Left lung (tissue), 14 donors: ENCODE data around the gene ZBTB38. TPM values are rescaled to one million over a fixed set of nuclear protein-coding genes. Genes with fewer than 3 reads are reported as not detected.

Experiments
- ATAC-seq: fragments of 200-7000 bp; cut with Tn5 transposase; one replicate; pipeline ENCODE4 v1.9.1; 2020; ENCODE audit warnings: moderate library complexity
- DNase-seq, 4 donors: peaks; one replicate each; pipeline ENCODE4 v3.0.0-alpha.2; 2013 to 2020
- H3K27ac ChIP-seq, 2 donors: fragments of 200-600 bp; sonication (generic) in 1 of 2; one replicate each; pipeline versions ENCODE4 v1.5.0 to v1.8.0; 2020 to 2021
- H3K27me3 ChIP-seq, 2 donors: fragments of 200-600 bp; sonication (generic) in 1 of 2; one replicate each; pipeline versions ENCODE4 v1.5.0 to v1.8.0; 2020 to 2021
- H3K36me3 ChIP-seq, 2 donors: fragments of 200-600 bp; sonication (generic) in 1 of 2; one replicate each; pipeline versions ENCODE4 v1.5.0 to v1.8.0; 2020 to 2021
- H3K4me1 ChIP-seq, 2 donors: fragments of 200-600 bp; one replicate each; pipeline ENCODE4 v1.8.0; 2021
- H3K4me3 ChIP-seq, 2 donors: fragments of 200-600 bp; sonication (generic) in 1 of 2; one replicate each; pipeline versions ENCODE4 v1.5.0 to v1.8.0; 2020 to 2021; ENCODE audit warnings: mild to moderate bottlenecking in 1 of 2
- H3K9me3 ChIP-seq, 2 donors: fragments of 200-600 bp; sonication (generic) in 1 of 2; one replicate each; pipeline versions ENCODE4 v1.5.0 to v1.8.0; 2020 to 2021
- intact Hi-C, 2 donors: fragments of 100-400 bp; cut with DNase I; formaldehyde crosslinking; loops; one replicate each; pipeline versions ENCODE4 v1.11.2 to v1.14.2; 2022
- long read RNA-seq, 12 donors: library from polyadenylated mRNA in 2 of 12; unstranded in 2 of 12; transcript quantifications; one replicate each; pipeline ENCODE4 v2.0.0 and lab custom pipeline, GENCODE V29; 2019 to 2026
- polyA plus RNA-seq, 6 donors: library from polyadenylated mRNA; unstranded; fragments of 120-200 nt; gene quantifications; one replicate each; pipeline ENCODE4 v1.2.1, GENCODE V29; 2013; ENCODE audit not compliant: insufficient read length in 6 of 6
- total RNA-seq, 2 donors: library from RNA; stranded (reverse); fragmentation: NEBNext Ultra II Directional; extraction: Animal tissue kit (Norgen Biotek cat#: 25700); gene quantifications; one replicate each; pipeline ENCODE4 v1.2.1, GENCODE V29; 2021
- TF ChIP-seq, protein P1 (sequence below), 2 donors: fragments of 200-600 bp; sonication (generic) in 1 of 2; IDR thresholded peaks; one replicate each; pipeline versions ENCODE4 v1.5.0 to v1.8.0; 2021; ENCODE audit warnings: antibody characterized with exemption in 2 of 2
- donor health status: DM: no; HTN: yes; CAD: no.
- donor health status: DM: no; HTN: no; CAD: no.

Gene ZBTB38, protein sequence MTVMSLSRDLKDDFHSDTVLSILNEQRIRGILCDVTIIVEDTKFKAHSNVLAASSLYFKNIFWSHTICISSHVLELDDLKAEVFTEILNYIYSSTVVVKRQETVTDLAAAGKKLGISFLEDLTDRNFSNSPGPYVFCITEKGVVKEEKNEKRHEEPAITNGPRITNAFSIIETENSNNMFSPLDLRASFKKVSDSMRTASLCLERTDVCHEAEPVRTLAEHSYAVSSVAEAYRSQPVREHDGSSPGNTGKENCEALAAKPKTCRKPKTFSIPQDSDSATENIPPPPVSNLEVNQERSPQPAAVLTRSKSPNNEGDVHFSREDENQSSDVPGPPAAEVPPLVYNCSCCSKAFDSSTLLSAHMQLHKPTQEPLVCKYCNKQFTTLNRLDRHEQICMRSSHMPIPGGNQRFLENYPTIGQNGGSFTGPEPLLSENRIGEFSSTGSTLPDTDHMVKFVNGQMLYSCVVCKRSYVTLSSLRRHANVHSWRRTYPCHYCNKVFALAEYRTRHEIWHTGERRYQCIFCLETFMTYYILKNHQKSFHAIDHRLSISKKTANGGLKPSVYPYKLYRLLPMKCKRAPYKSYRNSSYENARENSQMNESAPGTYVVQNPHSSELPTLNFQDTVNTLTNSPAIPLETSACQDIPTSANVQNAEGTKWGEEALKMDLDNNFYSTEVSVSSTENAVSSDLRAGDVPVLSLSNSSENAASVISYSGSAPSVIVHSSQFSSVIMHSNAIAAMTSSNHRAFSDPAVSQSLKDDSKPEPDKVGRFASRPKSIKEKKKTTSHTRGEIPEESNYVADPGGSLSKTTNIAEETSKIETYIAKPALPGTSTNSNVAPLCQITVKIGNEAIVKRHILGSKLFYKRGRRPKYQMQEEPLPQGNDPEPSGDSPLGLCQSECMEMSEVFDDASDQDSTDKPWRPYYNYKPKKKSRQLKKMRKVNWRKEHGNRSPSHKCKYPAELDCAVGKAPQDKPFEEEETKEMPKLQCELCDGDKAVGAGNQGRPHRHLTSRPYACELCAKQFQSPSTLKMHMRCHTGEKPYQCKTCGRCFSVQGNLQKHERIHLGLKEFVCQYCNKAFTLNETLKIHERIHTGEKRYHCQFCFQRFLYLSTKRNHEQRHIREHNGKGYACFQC (N-terminal part only)
- 10 to 100 TPM; 84.0 to 91.4 TPM for total RNA-seq
- 10 to 100 TPM; 71.7 to 91.2 (median 78.5) TPM for polyA plus RNA-seq
- long read RNA-seq, donor 1, transcript ZBTB38-211 (3 exons, 644 nt) = minor isoform, 8 of 50 reads
- long read RNA-seq, donor 1, transcript ZBTB38-201 (1 exons, 3,588 nt) = major isoform, 37 of 50 reads
- long read RNA-seq, donor 1, partial matches to known transcripts = 0 of 50 reads
- long read RNA-seq, donor 1, other reads (novel, unspliced or antisense) = 0 of 50 reads
- long read RNA-seq, donor 2, transcript ZBTB38-201 (1 exons, 3,588 nt) = major isoform, 23 of 32 reads
- long read RNA-seq, donor 2, partial matches to known transcripts = 0 of 32 reads
- long read RNA-seq, donor 2, other reads (novel, unspliced or antisense) = 0 of 32 reads
- long read RNA-seq, donor 3, transcript ZBTB38-201 (1 exons, 3,588 nt) = major isoform, 6 of 11 reads
- long read RNA-seq, donor 3, partial matches to known transcripts = 0 of 11 reads
- long read RNA-seq, donor 3, other reads (novel, unspliced or antisense) = 0 of 11 reads
- long read RNA-seq, donor 4, partial matches to known transcripts = 2 of 12 reads
- long read RNA-seq, donor 4, other reads (novel, unspliced or antisense) = 5 of 12 reads
- long read RNA-seq, donor 5, transcript ZBTB38-201 (1 exons, 3,588 nt) = major isoform, 31 of 35 reads
- long read RNA-seq, donor 5, partial matches to known transcripts = 0 of 35 reads
- long read RNA-seq, donor 5, other reads (novel, unspliced or antisense) = 0 of 35 reads
- long read RNA-seq, donor 6, transcript ZBTB38-201 (1 exons, 3,588 nt) = major isoform, 15 of 18 reads
- long read RNA-seq, donor 6, partial matches to known transcripts = 0 of 18 reads
- long read RNA-seq, donor 6, other reads (novel, unspliced or antisense) = 0 of 18 reads
- long read RNA-seq, donor 7, transcript ZBTB38-201 (1 exons, 3,588 nt) = major isoform, 5 of 8 reads
- long read RNA-seq, donor 7, partial matches to known transcripts = 0 of 8 reads
- long read RNA-seq, donor 7, other reads (novel, unspliced or antisense) = 0 of 8 reads
- long read RNA-seq, donor 8, transcript ZBTB38-201 (1 exons, 3,588 nt) = major isoform, 15 of 20 reads
- long read RNA-seq, donor 8, partial matches to known transcripts = 0 of 20 reads
- long read RNA-seq, donor 8, other reads (novel, unspliced or antisense) = 0 of 20 reads
- long read RNA-seq, donor 9 = 0 reads
- long read RNA-seq, donor 10, partial matches to known transcripts = 0 of 7 reads
- long read RNA-seq, donor 10, other reads (novel, unspliced or antisense) = 4 of 7 reads
- long read RNA-seq, donor 11, transcript ZBTB38-201 (1 exons, 3,588 nt) = major isoform, 22 of 27 reads
- long read RNA-seq, donor 11, partial matches to known transcripts = 0 of 27 reads
- long read RNA-seq, donor 11, other reads (novel, unspliced or antisense) = 0 of 27 reads
- long read RNA-seq, donor 12, transcript ZBTB38-201 (1 exons, 3,588 nt) = major isoform, 18 of 22 reads
- long read RNA-seq, donor 12, partial matches to known transcripts = 0 of 22 reads
- long read RNA-seq, donor 12, other reads (novel, unspliced or antisense) = 0 of 22 reads

DNA sequence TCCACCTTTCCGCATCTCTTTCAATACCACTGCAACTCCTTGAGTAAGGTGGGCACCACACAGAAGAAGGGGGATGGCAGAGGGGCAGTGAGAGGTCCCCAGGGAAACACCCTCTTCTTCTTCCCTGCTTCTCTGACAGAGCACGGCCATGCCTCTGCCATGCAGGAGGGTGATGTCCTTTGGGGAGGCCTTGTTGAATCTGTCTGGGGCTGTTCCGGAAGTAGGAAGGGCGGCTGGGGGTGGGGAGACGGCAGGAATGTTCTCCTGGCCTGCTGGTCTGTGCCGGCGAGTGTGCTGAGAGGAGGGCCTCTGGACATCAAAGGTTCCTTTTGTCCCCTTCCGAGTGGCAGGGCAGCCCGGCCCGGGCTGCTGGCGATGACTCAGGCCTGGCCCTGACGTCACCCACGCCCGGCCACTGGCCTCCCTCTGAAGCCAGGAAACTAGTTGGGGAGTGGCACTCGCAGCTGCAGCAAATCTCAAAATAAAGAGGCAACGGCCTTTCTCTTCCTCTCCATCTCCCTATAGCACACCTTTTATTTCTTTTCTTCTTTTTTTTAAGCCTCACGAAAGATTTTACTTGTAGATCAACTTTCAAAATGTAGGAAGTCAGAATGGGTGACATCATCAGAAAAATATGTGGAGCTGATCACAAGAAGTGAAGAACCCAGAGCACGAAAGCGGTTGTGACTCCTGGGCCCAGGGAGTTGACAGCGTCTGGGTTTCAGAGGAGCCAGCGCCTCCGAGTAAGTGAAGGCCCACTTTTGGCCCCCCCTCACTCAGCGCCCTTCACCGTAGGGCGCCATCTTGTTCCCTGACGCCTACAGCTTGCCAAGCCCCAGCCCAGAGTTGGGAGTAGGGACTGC lies at the start of gene ZBTB38:
Gene ZBTB38, plus strand, starts transcription at position 443 of the 863 bp plus-strand sequence. CDS start 73,885 bp downstream, outside the sequence.
- Histone ChIP-seq H3K27me3 (no peaks in the 10 kb centered on the region), H3K36me3 (no peaks in the 10 kb centered on the region), H3K9me3 (no peaks in the 10 kb centered on the region), H3K4me1 (peaks cover 31 to 53% of the 10 kb centered on the region in 2 donors), H3K4me3 (peak within 1 kb of the TSS; percentile 20 to 39), H3K27ac (peak within 1 kb of the TSS; percentile 85 to 97)
- DNase-seq = peak in 3 of 4 donors; percentile 91 to 95 (median 92)
- TF ChIP-seq, protein P1, sequence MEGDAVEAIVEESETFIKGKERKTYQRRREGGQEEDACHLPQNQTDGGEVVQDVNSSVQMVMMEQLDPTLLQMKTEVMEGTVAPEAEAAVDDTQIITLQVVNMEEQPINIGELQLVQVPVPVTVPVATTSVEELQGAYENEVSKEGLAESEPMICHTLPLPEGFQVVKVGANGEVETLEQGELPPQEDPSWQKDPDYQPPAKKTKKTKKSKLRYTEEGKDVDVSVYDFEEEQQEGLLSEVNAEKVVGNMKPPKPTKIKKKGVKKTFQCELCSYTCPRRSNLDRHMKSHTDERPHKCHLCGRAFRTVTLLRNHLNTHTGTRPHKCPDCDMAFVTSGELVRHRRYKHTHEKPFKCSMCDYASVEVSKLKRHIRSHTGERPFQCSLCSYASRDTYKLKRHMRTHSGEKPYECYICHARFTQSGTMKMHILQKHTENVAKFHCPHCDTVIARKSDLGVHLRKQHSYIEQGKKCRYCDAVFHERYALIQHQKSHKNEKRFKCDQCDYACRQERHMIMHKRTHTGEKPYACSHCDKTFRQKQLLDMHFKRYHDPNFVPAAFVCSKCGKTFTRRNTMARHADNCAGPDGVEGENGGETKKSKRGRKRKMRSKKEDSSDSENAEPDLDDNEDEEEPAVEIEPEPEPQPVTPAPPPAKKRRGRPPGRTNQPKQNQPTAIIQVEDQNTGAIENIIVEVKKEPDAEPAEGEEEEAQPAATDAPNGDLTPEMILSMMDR (IDR thresholded peaks at IDR 0.05) = no peak
- intact Hi-C loops = no loop called here
- peak; percentile 89 for ATAC-seq

DNA sequence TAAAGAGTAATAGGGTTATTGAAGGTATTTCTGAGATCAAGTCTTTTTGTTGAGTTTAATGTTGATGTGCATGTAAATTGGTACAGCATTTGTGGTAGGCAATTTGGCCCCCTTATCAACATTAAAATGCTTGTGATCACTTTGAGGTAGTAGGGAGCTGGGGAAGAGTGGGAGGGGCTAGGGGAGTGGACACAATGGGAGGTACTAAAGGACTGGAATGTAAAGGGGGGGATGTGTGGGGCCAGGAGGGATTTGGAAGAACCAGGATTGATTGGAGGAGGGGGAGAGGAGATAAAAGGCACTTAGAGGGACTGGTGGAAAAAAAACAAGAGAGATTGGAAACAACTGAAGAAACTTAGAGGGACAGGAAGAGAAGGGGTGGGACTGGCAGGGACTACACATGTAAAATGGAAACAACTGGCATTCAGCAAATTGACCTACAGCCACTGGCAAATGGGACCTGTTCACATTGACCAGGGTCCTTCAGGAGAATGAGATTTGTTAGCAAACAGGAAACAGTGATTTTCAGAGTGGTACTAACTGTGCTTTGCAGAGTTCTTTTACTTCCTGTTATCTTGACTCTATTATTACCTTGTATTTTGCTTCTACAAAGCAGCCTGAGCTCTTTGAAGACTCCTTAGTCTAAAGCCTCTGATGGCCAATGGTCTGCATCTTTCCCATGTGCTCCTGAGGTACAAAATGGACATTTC lies 47.8 kb upstream of the ZBTB38 start:
- Histone ChIP-seq H3K4me3 (no peak overlapping the region), H3K4me1 (peaks cover 0 to 7% of the 10 kb centered on the region in 2 donors), H3K27me3 (no peaks in the 10 kb centered on the region), H3K27ac (no peak overlapping the region), H3K9me3 (no peaks in the 10 kb centered on the region), H3K36me3 (no peaks in the 10 kb centered on the region)
- intact Hi-C loops = no loop called here
- DNase-seq = no peak
- TF ChIP-seq, protein P1 (IDR thresholded peaks at IDR 0.05) = no peak
- peak; percentile 44 for ATAC-seq

DNA sequence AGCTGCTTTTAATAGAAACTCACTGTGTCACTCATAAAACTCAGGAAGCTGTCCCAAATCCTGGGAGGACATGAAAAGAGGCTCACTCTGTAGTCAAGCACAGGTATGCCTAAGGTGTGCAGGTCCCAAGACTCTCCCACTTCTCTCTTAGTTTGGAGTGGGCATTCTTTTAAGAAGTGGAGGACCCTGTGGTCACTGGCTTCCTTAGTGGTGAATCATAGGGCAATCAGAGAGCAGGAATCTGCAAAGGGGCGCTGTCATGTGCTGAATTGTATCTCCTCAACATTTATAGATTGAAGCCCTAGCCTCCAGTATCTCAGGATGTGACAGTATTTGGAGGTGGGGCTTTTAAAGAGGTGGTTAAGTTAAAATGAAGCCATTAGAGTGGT lies 47.2 kb upstream of the ZBTB38 start:
- Histone ChIP-seq H3K36me3 (no peaks in the 10 kb centered on the region), H3K27me3 (no peaks in the 10 kb centered on the region), H3K9me3 (no peaks in the 10 kb centered on the region), H3K4me3 (no peak overlapping the region), H3K4me1 (peaks cover 0 to 7% of the 10 kb centered on the region in 2 donors), H3K27ac (no peak overlapping the region)
- peak; percentile 87 for ATAC-seq
- intact Hi-C loops = no loop called here
- DNase-seq = no peak
- TF ChIP-seq, protein P1 (IDR thresholded peaks at IDR 0.05) = no peak
